H1 (cell line): ENCODE data around the gene OR14A16. TPM values are rescaled to one million over a fixed set of nuclear protein-coding genes. Genes with fewer than 3 reads are reported as not detected.
A peak's percentile ranks its signal among the peaks of the same experiment; 100 is the strongest.

Experiments
- CTCF ChIA-PET: fragments of 300-600 bp; sonication (Branson Sonifier 250); formaldehyde crosslinking; loops from one replicate; lab custom pipeline; 2021; ENCODE audit not compliant: partially characterized antibody; lab: Charles Lee
- POLR2A ChIA-PET: fragments of 300-600 bp; sonication (Branson Sonifier 250); formaldehyde crosslinking; loops from one replicate; lab custom pipeline; 2021; ENCODE audit warnings: inconsistent platforms; ENCODE audit not compliant: partially characterized antibody; lab: Charles Lee
- DNase-seq, 2 experiments: peaks; one replicate each; pipeline versions ENCODE4 v3.0.0 to v3.0.0-alpha.2; 2010 to 2022; ENCODE audit warnings: low spot score in 2 of 2, low read depth in 1 of 2, mixed read lengths in 1 of 2
- FAIRE-seq: peaks from 2 replicates; lab custom pipeline; 2011; peaks lifted over from hg19 to GRCh38; lab: Jason Lieb, UNC
- H2AFZ ChIP-seq: 2 replicates; pipeline ENCODE4 v1.8.1; 2012; ENCODE audit warnings: low read length, inconsistent platforms
- H2AK5ac ChIP-seq: 2 replicates; pipeline ENCODE4 v1.6.1; 2013; ENCODE audit warnings: low read depth, low read length
- H2BK120ac ChIP-seq: replicated peaks from 2 replicates; pipeline ENCODE3; 2013; ENCODE audit warnings: low read depth, low read length, inconsistent platforms
- H2BK12ac ChIP-seq: 2 replicates; pipeline ENCODE4 v1.6.1; 2013; ENCODE audit warnings: low read depth, low read length
- H2BK15ac ChIP-seq: 2 replicates; pipeline ENCODE4 v1.6.1; 2013; ENCODE audit warnings: low read length
- H2BK20ac ChIP-seq: 2 replicates; pipeline ENCODE4 v1.6.1; 2013; ENCODE audit warnings: low read length
- H2BK5ac ChIP-seq: 2 replicates; pipeline ENCODE4 v1.6.1; 2013; ENCODE audit warnings: low read depth, low read length
- H3K14ac ChIP-seq: 2 replicates; pipeline ENCODE4 v1.6.1; 2013; ENCODE audit warnings: inconsistent platforms; ENCODE audit not compliant: insufficient read length
- H3K18ac ChIP-seq: 2 replicates; pipeline ENCODE4 v1.6.1; 2013; ENCODE audit warnings: low read length; ENCODE audit errors: extremely low read depth
- H3K23ac ChIP-seq: 2 replicates; pipeline ENCODE4 v1.6.1; 2013; ENCODE audit warnings: inconsistent platforms; ENCODE audit not compliant: insufficient read length
- H3K23me2 ChIP-seq: 2 replicates; pipeline ENCODE4 v1.6.1; 2013; ENCODE audit warnings: low read depth, low read length
- H3K27ac ChIP-seq: 2 replicates; pipeline ENCODE4 v1.6.1; 2011; ENCODE audit warnings: low read depth, low read length, inconsistent platforms
- H3K27me3 ChIP-seq, 4 experiments: replicated peaks in 1 of 4; 1 replicate in 1 of 4; 2 replicates in 3 of 4; pipeline versions ENCODE4 v1.6.1 to v1.8.1; 2011 to 2013; ENCODE audit warnings: low read length in 3 of 4, mild to moderate bottlenecking in 3 of 4, inconsistent platforms in 2 of 4, mixed read lengths in 2 of 4, moderate library complexity in 1 of 4; ENCODE audit not compliant: control insufficient read depth in 3 of 4, insufficient read depth in 3 of 4; ENCODE audit errors: extremely low read depth in 1 of 4
- H3K36me3 ChIP-seq, 4 experiments: 2 replicates each; pipeline versions ENCODE4 v1.6.1 to v1.8.1; 2011 to 2013; ENCODE audit warnings: mild to moderate bottlenecking in 4 of 4, low read length in 3 of 4, moderate library complexity in 2 of 4, control low read depth in 1 of 4, inconsistent platforms in 1 of 4; ENCODE audit not compliant: insufficient read depth in 4 of 4, control insufficient read depth in 2 of 4
- H3K4ac ChIP-seq: replicated peaks from 2 replicates; pipeline ENCODE3; 2013; ENCODE audit warnings: low read length, low read depth, mixed read lengths, inconsistent platforms; ENCODE audit not compliant: insufficient read length
- H3K4me1 ChIP-seq, 4 experiments: replicated peaks in 1 of 4; 1 replicate in 1 of 4; 2 replicates in 3 of 4; pipeline versions ENCODE4 v1.6.1 to v1.8.1; 2011 to 2013; ENCODE audit warnings: low read length in 3 of 4, inconsistent platforms in 2 of 4, mixed read lengths in 1 of 4; ENCODE audit not compliant: insufficient read depth in 4 of 4, control insufficient read depth in 3 of 4
- H3K4me2 ChIP-seq, 2 experiments: 2 replicates each; pipeline versions ENCODE4 v1.6.1 to v1.8.1; 2011 to 2013; ENCODE audit warnings: low read depth in 2 of 2, low read length in 2 of 2, control low read depth in 1 of 2, inconsistent platforms in 1 of 2, mild to moderate bottlenecking in 1 of 2; ENCODE audit not compliant: insufficient read depth in 1 of 2
- H3K4me3 ChIP-seq, 4 experiments: fragments of 200-600, 300-600 bp in 1 of 4; sonication (generic), shearing (Covaris generic), sonication (Bioruptor Twin) in 1 of 4; 2 replicates each; pipeline versions ENCODE4 v1.5.1 to v1.8.1; 2011 to 2016; ENCODE audit warnings: low read length in 4 of 4, low read depth in 3 of 4, control low read depth in 2 of 4, inconsistent platforms in 2 of 4, mild to moderate bottlenecking in 2 of 4, mixed read lengths in 1 of 4, moderate library complexity in 1 of 4; ENCODE audit not compliant: insufficient read depth in 2 of 4; ENCODE audit errors: extremely low read depth in 1 of 4
- H3K56ac ChIP-seq: replicated peaks from 2 replicates; pipeline ENCODE3; 2013; ENCODE audit warnings: low read depth, mild to moderate bottlenecking, mixed read lengths, low read length, inconsistent platforms; ENCODE audit not compliant: insufficient read length
- H3K79me1 ChIP-seq: 2 replicates; pipeline ENCODE4 v1.6.1; 2013; ENCODE audit warnings: low read depth, low read length, control low read depth
- H3K79me2 ChIP-seq, 2 experiments: 2 replicates each; pipeline versions ENCODE4 v1.6.1 to v1.8.1; 2012 to 2013; ENCODE audit warnings: low read length in 2 of 2, mild to moderate bottlenecking in 2 of 2, inconsistent platforms in 1 of 2; ENCODE audit not compliant: insufficient read depth in 2 of 2, control insufficient read depth in 1 of 2
- H3K9ac ChIP-seq, 4 experiments: replicated peaks in 1 of 4; 1 replicate in 1 of 4; 2 replicates in 3 of 4; pipeline versions ENCODE4 v1.6.1 to v1.8.1; 2011 to 2013; ENCODE audit warnings: low read depth in 3 of 4, low read length in 3 of 4, control low read depth in 2 of 4, mild to moderate bottlenecking in 2 of 4, moderate library complexity in 2 of 4, inconsistent platforms in 1 of 4; ENCODE audit errors: extremely low read depth in 1 of 4
- H3K9me3 ChIP-seq, 2 experiments: 2 replicates each; pipeline versions ENCODE4 v1.6.1 to v1.8.1; 2012 to 2013; ENCODE audit warnings: mild to moderate bottlenecking in 2 of 2, moderate library complexity in 2 of 2, control low read depth in 1 of 2, inconsistent platforms in 1 of 2, low read depth in 1 of 2, low read length in 1 of 2, mixed read lengths in 1 of 2; ENCODE audit not compliant: insufficient read depth in 2 of 2
- H4K20me1 ChIP-seq, 2 experiments: replicated peaks in 1 of 2; 2 replicates each; pipeline versions ENCODE3 to v1.8.1; 2011 to 2013; ENCODE audit warnings: inconsistent platforms in 2 of 2, low read length in 2 of 2, mild to moderate bottlenecking in 1 of 2; ENCODE audit not compliant: insufficient read depth in 2 of 2, control insufficient read depth in 1 of 2
- H4K5ac ChIP-seq: 2 replicates; pipeline ENCODE4 v1.6.1; 2013; ENCODE audit warnings: low read length, low read depth, mixed read lengths, inconsistent platforms; ENCODE audit not compliant: insufficient read length
- H4K8ac ChIP-seq: 2 replicates; pipeline ENCODE4 v1.8.0; 2013; ENCODE audit warnings: mild to moderate bottlenecking, moderate library complexity, low read length, inconsistent platforms; ENCODE audit not compliant: insufficient read depth; ENCODE audit errors: extremely low read depth
- H4K91ac ChIP-seq: replicated peaks from 2 replicates; pipeline ENCODE3; 2013; ENCODE audit warnings: low read length, mixed read lengths, inconsistent platforms; ENCODE audit not compliant: insufficient read length
- CTBP2 ChIP-seq: IDR thresholded peaks from 2 replicates; pipeline ENCODE4 v1.7.0; 2011; ENCODE audit warnings: borderline replicate concordance, mild to moderate bottlenecking, moderate library complexity, mixed read lengths, low read length; ENCODE audit not compliant: insufficient read depth, insufficient read length
- EGR1 ChIP-seq: IDR thresholded peaks from 2 replicates; pipeline ENCODE4 v1.6.1; 2011; ENCODE audit warnings: low read depth, low read length, borderline replicate concordance
- RXRA ChIP-seq: IDR thresholded peaks from 2 replicates; pipeline ENCODE4 v1.6.1; 2011; ENCODE audit warnings: low read depth, mild to moderate bottlenecking, low read length, moderate library complexity; ENCODE audit not compliant: insufficient read depth
- YY1 ChIP-seq: IDR thresholded peaks from 2 replicates; pipeline ENCODE4 v1.6.1; 2011; ENCODE audit warnings: low read depth, mild to moderate bottlenecking, low read length
- WGBS, 2 experiments: shearing (Covaris generic) in 1 of 2; methylation state at CpG; one replicate each; pipeline versions ENCODE4 v1.1.6 to v1.1.7; 2013 to 2015; ENCODE audit warnings: low lambda C conversion rate in 2 of 2, mixed read lengths in 2 of 2, inconsistent platforms in 1 of 2, low coverage in 1 of 2, missing lambda C conversion rate in 1 of 2; ENCODE audit not compliant: insufficient replicate concordance in 2 of 2, insufficient coverage in 1 of 2, insufficient read length in 1 of 2; ENCODE audit errors: extremely low coverage in 1 of 2, missing lambda C conversion rate in 1 of 2; 5-methylcytosine and 5-hydroxymethylcytosine counted together
- polyA plus RNA-seq, 7 experiments: library from polyadenylated mRNA; depleted of rRNA in 3 of 7; stranded (reverse) in 5 of 7; unstranded in 2 of 7; fragments of >200 nt in 5 of 7; fragments of 200-250 nt in 2 of 7; gene quantifications; 1 replicate in 5 of 7; 2 replicates in 1 of 7; 4 replicates in 1 of 7; pipeline versions ENCODE4 v1.2.1 to v1.2.3, GENCODE V29; 2011 to 2013; ENCODE audit warnings: missing spikeins in 2 of 7, mixed read lengths in 2 of 7
- total RNA-seq: library from RNA; stranded (reverse); fragmentation: NEBNext Ultra II Directional; extraction: Animal tissue kit (Norgen Biotek cat#: 25700); gene quantifications from 2 replicates; pipeline ENCODE4 v1.2.1, GENCODE V29; 2021

Gene OR14A16
- total and polyA plus RNA-seq, 2 of the 8 experiments (the other 6 are each of a cell fraction or from before 2014, with no cell fraction given) = not detected

- Histone ChIP-seq H3K79me2 (no peaks in the 10 kb centered on the region), H3K56ac (no peak overlapping the region), H4K91ac (no peak overlapping the region), H2BK5ac (no peak overlapping the region), H3K4me3 (no peak overlapping the region), H2BK15ac (no peak overlapping the region), H2AK5ac (no peak overlapping the region), H3K14ac (no peak overlapping the region), H3K27ac (no peak overlapping the region), H3K23ac (no peak overlapping the region), H2AFZ (no peak overlapping the region), H2BK120ac (no peak overlapping the region), H3K18ac (no peak overlapping the region), H3K4me2 (peak overlapping the region in 1 of 2 experiments; percentile 31; a peak in 1 of 4 replicates)
- FAIRE-seq (no peak), DNase-seq (no peak)
- CTCF ChIA-PET = no interaction called here
- TF ChIP-seq YY1 (no peak), RXRA (no peak), CTBP2 (no peak), EGR1 (no peak)
- TF ChIP-seq, all 59 proteins: peak for 0
- no peak overlapping the region for H2BK20ac ChIP-seq
- no peaks in the 10 kb centered on the region for H3K79me1 ChIP-seq
- no peak overlapping the region for H4K8ac ChIP-seq
- no peak overlapping the region for H3K9ac ChIP-seq
- no peak overlapping the region for H2BK12ac ChIP-seq
- H3K4me1 ChIP-seq = peaks cover 0 to 5% (median 0%) of the 10 kb centered on the region in 4 experiments; a peak in 1 of 7 replicates
- no peak overlapping the region for H3K4ac ChIP-seq
- H3K23me2 ChIP-seq = no peaks in the 10 kb centered on the region
- POLR2A ChIA-PET = no interaction called here
- no peaks in the 10 kb centered on the region for H3K27me3 ChIP-seq
- no peak overlapping the region for H4K5ac ChIP-seq
- 81% methylated on average over 12 of the region's 12 CpGs; no CpG with 5 or more reads in 1 of the 2 experiments for WGBS, 2 experiments
- no peaks in the 10 kb centered on the region for H3K36me3 ChIP-seq
- no peaks in the 10 kb centered on the region for H4K20me1 ChIP-seq
- peaks cover 57 to 86% of the 10 kb centered on the region in 2 experiments for H3K9me3 ChIP-seq
Observed at GRCh38 chr1:247845011-247845692, 21.2 kb upstream of the OR14A16 start.
